NT2/D1 (cell line): ENCODE measurements around the gene DES.

Experiments
- DNase-seq: peaks from one replicate; pipeline ENCODE4 v3.0.0-alpha.2; 2011; ENCODE audit warnings: low read depth, low spot score
- H3K27me3 ChIP-seq: 2 replicates; pipeline ENCODE4 v1.6.0; 2011; ENCODE audit warnings: mild to moderate bottlenecking; ENCODE audit not compliant: insufficient read length, insufficient read depth
- H3K36me3 ChIP-seq: 2 replicates; pipeline ENCODE4 v1.6.1; 2011; ENCODE audit warnings: mild to moderate bottlenecking, low read length, mixed read lengths; ENCODE audit not compliant: insufficient read depth, insufficient read length
- H3K4me1 ChIP-seq: 2 replicates; pipeline ENCODE4 v1.5.1; 2011; ENCODE audit not compliant: insufficient read depth, insufficient read length
- H3K4me3 ChIP-seq: 2 replicates; pipeline ENCODE4 v1.5.1; 2011; ENCODE audit warnings: low read depth; ENCODE audit not compliant: insufficient read length
- H3K9ac ChIP-seq: 2 replicates; pipeline ENCODE4 v1.6.0; 2011; ENCODE audit warnings: low read depth; ENCODE audit not compliant: insufficient read length
- H3K9me3 ChIP-seq: 2 replicates; pipeline ENCODE4 v1.5.1; 2011; ENCODE audit warnings: mild to moderate bottlenecking, low read length; ENCODE audit not compliant: insufficient read depth
- SUZ12 ChIP-seq: IDR thresholded peaks from 2 replicates; pipeline ENCODE4 v1.6.1; 2011; ENCODE audit not compliant: insufficient read length, insufficient read depth; ENCODE audit errors: extremely low read depth
- YY1 ChIP-seq: IDR thresholded peaks from 2 replicates; pipeline ENCODE4 v1.6.1; 2011; ENCODE audit not compliant: insufficient read length, insufficient read depth
- ZNF274 ChIP-seq: IDR thresholded peaks from 2 replicates; pipeline ENCODE4 v1.6.1; 2011; ENCODE audit warnings: mild to moderate bottlenecking, low read depth, low read length

The DES gene

GRCh38 chr2:219453671-219454590 is 35.8 kb downstream of the DES start:
- H3K4me1 ChIP-seq = peaks cover 29% of the 10 kb centered on the region
- DNase-seq = no peak
- H3K9ac ChIP-seq = peak overlapping the region; percentile 3
- peaks cover 57% of the 10 kb centered on the region for H3K36me3 ChIP-seq
- no peak overlapping the region for H3K4me3 ChIP-seq
- no peak for TF ChIP-seq SUZ12
- TF ChIP-seq YY1 = no peak
- TF ChIP-seq ZNF274 = no peak
- H3K27me3 ChIP-seq = no peaks in the 10 kb centered on the region
- no peaks in the 10 kb centered on the region for H3K9me3 ChIP-seq

- H3K36me3 ChIP-seq = peaks cover 42% of the 10 kb centered on the region
- no peaks in the 10 kb centered on the region for H3K27me3 ChIP-seq
- no peak for DNase-seq
- H3K4me3 ChIP-seq = no peak overlapping the region
- peaks cover 38% of the 10 kb centered on the region for H3K4me1 ChIP-seq
- peak overlapping the region; percentile 6 for H3K9ac ChIP-seq
- TF ChIP-seq YY1 = no peak
- TF ChIP-seq ZNF274 = no peak
- no peak for TF ChIP-seq SUZ12
- H3K9me3 ChIP-seq = no peaks in the 10 kb centered on the region
These were observed 37.4 kb downstream of the DES start for GRCh38 chr2:219455581-219455980.

- peaks cover 35% of the 10 kb centered on the region for H3K36me3 ChIP-seq
- H3K27me3 ChIP-seq = no peaks in the 10 kb centered on the region
- H3K9ac ChIP-seq = no peak overlapping the region
- peaks cover 36% of the 10 kb centered on the region for H3K4me1 ChIP-seq
- DNase-seq = no peak
- no peak overlapping the region for H3K4me3 ChIP-seq
- H3K9me3 ChIP-seq = no peaks in the 10 kb centered on the region
- TF ChIP-seq SUZ12 = no peak
- TF ChIP-seq ZNF274 = no peak
These were observed 39.7 kb downstream of the DES start for GRCh38 chr2:219457784-219458369.

GRCh38 chr2:219458996-219459395 is 40.8 kb downstream of the DES start:
- Histone ChIP-seq H3K4me1 (peaks cover 26% of the 10 kb centered on the region), H3K4me3 (no peak overlapping the region), H3K27me3 (no peaks in the 10 kb centered on the region), H3K9ac (no peak overlapping the region), H3K9me3 (no peaks in the 10 kb centered on the region), H3K36me3 (peaks cover 32% of the 10 kb centered on the region)
- no peak for DNase-seq
- TF ChIP-seq YY1 (no peak), ZNF274 (no peak), SUZ12 (no peak)

GRCh38 chr2:219459460-219460311 is 41.5 kb downstream of the DES start:
- Histone ChIP-seq H3K4me1 (peaks cover 21% of the 10 kb centered on the region), H3K27me3 (no peaks in the 10 kb centered on the region), H3K36me3 (peaks cover 33% of the 10 kb centered on the region), H3K4me3 (no peak overlapping the region), H3K9ac (peak overlapping the region; percentile 76), H3K9me3 (no peaks in the 10 kb centered on the region)
- no peak for TF ChIP-seq SUZ12
- TF ChIP-seq ZNF274 = no peak
- no peak for TF ChIP-seq YY1
- DNase-seq = no peak

- TF ChIP-seq YY1 = no peak
- TF ChIP-seq SUZ12 = no peak
- no peak for TF ChIP-seq ZNF274
- Histone ChIP-seq H3K9me3 (no peaks in the 10 kb centered on the region), H3K4me3 (peak overlapping the region; percentile 22), H3K36me3 (peaks cover 37% of the 10 kb centered on the region), H3K4me1 (peaks cover 21% of the 10 kb centered on the region), H3K9ac (peak overlapping the region; percentile 76), H3K27me3 (no peaks in the 10 kb centered on the region)
- peak; percentile 71 for DNase-seq
These were observed 42.3 kb downstream of the DES start for GRCh38 chr2:219460424-219460926.
